Hematopoietic multipotent progenitor cell treated with erythropoietin and hydrocortisone succinate and interleukin-3 and kit ligand, for 15 days (in vitro differentiated cells): ENCODE data around the gene PXT1.
"Not testable (repeated sequence)": the region's sequence is repeated elsewhere in the genome, so short reads cannot be mapped to it uniquely, and the experiment has no call there.

Experiments used
- DNase-seq: peaks from one replicate; pipeline ENCODE4 v3.0.0-alpha.2; 2015; ENCODE audit warnings: low spot score

The PXT1 gene

DNA sequence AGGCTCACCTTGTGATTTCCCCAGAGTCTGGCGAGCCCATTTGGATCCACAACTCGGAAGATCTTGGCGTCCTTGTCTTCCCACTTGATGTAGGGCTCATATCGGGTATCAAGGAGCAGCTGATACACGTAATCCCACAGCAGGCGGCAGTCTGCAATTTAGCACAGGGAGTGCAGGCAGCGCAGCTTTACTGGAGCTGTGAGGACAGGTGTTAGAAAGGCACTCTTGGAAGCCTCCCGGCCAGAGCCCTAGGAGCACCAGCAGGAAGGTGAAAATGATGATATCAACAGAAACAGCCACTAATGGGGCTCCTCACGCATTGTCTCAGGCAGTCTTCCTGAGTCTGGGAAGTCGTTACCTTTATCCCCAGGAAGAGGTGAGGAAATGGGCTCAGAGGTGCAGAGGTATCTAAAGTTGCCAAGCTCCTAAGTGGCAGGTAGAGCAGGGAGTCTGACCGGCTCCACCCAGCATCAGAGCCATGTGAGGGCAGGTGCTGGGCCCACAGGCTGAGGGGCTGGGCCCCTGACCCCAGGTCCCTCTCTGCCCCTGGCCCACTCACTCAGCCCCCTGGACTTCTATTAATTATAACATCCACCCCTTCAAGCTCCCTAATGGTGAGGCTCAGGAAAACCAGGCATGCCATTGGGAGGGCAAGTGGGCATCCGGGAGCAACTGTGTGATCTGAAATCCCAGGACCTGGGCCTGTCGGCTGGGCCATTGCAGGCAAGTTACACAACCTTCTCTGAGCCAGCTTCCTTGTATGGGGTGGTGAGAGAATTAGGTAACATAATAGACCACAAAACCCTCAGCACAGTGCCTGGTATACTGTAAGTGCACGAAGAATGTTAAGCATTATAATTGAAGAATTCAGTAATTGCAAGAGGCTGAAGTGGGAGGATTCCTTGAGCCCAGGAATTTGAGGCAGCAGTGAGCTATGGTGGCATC is 73.5 kb downstream of the PXT1 start:
- DNase-seq, result no peak

DNA sequence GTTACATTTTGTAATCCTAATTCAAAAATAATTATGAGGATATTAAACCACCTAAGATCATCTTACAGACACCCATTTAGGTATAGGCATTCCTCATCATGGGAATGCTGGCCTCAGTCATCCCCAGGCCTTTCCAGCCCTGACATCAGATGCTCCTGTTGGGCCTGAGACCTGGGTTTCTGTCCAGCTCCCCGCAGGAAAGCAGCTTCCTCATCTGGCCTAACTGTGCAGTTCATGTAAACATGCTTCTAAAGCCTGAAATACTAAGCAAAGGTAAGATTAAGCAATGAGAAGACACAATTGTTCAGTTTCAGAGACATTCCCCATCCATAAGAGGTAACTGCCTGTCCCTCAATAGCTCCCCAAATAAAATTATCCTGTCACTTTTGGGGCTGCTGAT is 74.2 kb downstream of the PXT1 start:
- no peak for DNase-seq

DNA sequence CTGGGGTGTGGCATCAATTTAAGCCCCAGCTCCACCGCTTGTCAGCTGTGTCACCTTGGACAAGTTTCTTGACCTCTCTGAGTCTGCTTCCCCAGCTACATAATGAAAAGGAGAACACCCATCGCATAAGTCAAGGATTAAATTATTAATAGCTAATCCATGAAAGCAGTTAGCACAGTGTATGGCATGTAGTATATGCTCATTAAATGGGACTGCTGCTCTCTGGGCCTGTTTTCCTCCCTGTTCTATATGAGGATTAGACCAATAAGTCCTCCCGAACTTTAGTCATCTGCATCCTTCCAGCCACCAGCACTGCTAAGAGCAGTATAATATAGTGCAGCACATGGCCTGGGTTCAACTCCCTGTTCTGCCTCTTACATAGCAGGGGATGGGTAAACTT is 74.9 kb downstream of the PXT1 start:
- DNase-seq, result no peak

DNA sequence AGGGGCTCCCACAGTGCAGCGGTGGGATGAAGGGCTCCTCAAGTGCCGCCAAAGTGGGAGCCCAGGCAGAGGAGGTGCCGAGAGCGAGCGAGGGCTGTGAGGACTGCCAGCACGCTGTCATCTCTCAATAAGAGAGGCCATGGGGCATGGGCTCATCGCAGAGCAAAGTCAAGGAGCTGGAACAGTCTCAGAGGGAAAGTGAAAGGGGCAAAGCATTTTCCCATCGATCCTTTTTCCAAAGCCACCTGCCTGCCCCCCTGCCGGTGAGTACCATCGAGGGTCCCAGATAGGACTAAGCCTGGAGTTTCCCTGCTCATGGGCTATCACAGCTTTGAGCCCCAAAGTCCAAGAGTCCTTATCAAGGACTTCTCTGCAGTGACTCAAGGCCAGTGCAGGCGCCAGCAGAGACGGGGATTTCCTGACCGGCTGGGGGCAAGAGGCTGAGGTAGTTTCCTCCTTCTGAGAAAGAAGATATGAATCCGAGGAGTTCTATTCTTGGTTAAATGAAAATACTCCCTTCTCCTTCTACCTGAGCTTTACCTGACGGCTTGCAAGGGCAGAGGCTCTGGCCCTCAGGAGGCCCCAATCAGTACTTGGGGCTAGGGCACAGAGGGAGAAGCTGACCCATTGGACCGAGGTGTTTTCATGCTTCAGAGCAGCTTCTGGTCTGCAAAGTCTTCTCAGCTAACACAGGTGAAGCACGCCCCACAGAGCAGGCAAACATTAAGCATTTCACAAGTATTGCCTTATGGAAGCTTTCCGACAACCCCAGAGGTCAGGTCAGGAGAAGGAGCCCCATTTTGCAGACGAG is 77.8 kb downstream of the PXT1 start:
- DNase-seq, result no peak

DNA sequence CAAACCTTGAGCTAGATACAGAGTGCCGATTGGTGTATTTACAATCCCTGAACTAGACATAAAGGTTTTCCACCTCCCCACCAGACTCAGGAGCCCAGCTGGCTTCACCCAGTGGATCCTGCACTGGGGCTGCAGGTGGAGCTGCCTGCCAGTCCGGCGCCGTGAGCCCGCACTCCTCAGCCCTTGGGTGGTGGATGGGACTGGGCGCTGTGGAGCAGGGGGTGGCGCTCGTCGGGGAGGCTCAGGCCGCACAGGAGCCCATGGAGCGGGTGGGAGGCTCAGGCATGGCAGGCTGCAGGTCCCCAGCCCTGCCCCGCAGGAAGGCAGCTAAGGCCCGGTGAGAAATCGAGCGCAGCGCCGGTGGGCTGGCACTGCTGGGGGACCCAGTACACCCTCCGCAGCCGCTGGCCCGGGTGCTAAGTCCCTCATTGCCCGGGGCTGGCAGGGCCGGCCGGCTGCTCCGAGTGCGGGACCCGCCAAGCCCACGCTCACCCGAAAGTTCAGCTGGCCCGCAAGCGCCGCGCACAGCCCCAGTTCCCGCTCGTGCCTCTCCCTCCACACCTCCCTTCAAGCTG is 78.5 kb downstream of the PXT1 start:
- DNase-seq, result not testable (repeated sequence)

DNA sequence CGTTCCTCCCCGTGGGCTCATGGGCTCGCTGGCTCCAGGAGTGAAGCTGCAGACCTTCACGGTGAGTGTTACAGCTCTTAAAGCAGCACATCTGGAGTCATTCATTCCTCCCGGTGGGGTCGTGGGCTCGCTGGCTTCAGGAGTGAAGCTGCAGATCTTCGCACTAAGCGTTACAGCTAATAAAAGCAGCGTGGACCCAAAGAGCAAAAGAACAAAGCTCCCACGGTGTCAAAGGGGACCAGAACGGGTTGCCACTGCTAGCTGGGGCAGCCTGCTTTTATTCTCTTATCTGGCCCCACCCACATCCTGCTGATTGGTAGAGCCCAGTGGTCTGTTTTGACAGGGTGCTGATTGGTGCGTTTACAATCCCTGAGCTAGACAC is 79.3 kb downstream of the PXT1 start:
- not testable (repeated sequence) for DNase-seq

DNA sequence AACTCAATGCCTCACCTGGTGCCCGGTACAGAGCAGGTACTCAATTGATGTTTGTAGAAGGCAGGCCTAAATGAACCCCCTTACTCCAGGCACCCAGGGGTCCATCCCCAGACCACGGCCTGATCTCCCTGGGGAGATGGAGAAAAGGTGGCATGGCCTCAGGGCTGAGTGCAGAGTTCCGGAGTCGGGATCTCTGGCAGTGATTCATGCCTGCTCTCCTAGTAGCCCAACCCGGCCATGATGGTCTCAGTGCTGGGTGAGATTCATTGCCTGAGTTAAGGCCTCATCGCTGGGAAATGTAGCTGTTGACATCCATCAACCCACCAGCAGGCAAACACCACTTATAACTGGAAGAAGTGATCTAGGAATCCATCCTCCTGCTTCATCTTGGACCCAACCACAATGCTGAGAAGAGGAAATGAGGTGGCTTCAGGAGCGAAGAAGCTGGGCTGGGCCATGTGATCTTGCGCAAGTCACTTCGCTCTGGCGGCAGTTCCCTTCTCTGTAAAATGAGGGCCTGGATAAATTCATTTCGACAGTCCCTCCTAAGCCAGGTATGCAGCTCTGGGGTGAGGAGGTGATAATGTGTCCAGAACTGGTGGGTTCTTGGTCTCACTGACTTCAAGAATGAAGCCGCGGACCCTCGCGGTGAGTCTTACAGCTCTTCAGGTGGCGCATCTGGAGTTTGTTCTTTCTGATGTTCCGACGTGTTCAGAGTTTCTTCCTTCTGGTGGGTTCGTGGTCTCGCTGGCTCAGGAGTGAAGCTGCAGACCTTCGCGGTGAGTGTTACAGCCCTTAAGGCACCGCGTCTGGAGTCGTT is 79.9 kb downstream of the PXT1 start:
- no peak for DNase-seq

DNA sequence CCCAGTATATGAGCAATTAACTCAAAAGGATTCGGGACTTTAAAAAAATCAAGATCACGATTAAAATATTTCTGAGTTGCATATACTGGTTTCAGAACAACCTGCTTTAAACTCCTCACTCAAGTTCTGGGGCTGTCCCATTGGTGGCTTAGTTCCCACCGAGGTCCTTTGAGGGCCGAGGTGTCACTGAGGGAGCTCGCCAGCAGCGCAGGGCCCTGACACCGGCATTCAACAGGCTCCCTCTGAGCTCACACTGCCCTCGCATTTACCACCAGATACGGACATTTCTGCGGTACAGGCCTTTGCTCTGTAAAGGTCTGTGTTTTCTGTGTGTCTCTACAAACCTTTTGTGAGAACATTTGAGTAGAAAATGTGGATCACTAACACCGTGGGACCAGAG is 81.6 kb downstream of the PXT1 start:
- DNase-seq, result no peak

DNA sequence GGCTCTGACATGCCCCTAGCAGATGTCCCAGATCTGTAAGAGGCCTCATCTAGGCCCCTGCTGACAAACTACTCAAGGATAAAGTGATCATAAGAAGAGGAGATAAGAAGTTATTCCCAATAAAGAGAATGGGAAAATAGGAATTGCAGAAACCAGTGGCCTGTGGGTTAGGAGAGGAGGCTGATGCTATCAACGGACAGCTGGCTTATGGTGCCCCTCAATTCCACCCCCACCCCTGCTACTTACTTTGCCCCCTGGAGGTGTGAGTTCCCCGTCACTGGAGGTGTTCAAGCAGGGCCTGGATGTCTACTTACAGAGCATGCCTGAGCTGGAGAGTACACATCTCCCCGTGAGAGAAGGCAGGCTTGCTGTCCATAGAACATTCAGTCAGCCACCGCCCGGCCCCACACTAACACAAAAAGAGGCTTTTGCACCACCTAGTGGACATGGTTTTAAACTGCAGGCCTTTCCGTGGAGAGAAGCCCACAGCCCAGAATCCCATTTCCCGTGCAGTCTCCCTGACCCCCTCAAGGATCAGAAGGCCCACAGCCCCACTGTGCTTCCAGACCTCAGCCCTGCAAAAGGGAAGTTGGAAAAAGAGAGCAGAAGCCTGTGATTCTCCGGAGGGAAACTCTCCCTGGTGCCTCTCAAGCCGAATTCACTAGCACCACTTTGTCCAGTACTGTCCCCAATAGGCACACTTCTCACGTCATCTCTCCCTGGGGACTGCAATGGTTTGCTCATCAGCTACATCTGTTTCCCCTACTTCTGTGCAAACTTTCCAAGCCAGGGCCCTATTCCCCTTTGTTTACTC is 82.2 kb downstream of the PXT1 start:
- DNase-seq, result peak; percentile 87

DNA sequence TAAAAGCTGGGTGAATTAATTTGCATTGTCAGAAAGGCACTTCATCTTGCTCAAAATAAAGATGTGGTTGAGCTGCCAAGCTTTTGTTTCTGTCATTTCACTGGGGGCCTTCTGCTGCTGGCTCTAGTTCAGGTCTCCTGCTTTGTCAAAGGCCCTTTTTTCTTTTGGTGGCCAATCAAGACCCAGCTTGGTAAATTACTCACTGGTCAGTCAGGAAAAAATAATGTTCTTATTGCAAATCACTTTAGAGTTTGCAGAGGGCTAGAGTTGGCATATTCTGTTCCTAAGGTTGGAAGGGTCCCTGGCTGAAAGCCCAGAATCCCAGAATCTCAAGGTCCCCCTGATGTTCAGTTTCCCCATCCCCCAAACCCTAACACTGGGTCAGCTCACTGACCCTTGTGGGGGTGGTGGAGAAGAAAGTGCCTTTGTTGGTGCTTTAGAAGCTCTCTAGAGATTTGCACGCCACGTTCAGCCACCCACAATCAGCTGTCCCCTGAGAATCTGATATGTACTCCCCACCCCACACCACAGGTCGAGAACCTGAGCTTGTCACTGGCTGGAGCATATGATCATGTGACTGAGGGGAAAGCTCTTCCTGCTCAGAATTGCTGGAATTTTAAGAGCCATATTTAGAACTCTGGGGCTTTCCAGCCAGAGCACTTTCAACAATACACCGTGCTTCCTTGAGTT is 84.3 kb downstream of the PXT1 start:
- DNase-seq, result no peak

DNA sequence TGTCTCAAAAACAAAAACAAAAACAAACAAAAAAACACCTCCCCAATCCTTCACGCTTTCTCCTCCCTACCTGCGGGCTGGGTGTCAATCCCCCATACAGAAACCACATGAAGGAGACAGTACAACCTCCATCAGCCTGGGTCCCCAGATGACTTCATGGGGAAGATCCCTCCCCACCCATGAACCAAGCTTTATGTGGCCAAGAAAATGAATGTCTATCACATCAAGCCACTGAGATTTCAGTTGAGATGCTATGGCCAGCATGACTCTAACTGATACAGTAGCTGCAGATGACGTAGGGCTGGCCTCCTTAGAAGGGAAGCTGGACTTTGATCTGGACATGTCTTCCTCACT is 84.8 kb downstream of the PXT1 start:
- DNase-seq, result no peak

DNA sequence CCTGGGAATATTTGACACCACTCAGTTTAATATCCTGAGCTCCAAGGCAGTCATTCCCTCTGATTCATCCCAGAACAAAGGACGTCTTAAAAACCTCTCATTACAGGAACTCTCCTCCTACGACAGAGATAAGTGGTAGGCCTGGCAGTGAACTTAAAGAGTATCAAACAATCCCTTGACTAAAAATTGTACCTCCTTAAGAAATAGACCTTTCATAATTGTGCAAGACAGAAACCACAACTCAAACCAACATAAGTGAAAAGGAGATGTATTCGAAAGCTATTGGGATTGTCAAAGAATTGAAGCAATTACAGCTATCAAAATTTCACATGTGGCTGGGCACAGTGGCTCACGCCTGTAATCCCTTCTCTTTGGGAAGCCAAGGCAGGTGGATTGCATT is 86.8 kb downstream of the PXT1 start:
- DNase-seq, result no peak

DNA sequence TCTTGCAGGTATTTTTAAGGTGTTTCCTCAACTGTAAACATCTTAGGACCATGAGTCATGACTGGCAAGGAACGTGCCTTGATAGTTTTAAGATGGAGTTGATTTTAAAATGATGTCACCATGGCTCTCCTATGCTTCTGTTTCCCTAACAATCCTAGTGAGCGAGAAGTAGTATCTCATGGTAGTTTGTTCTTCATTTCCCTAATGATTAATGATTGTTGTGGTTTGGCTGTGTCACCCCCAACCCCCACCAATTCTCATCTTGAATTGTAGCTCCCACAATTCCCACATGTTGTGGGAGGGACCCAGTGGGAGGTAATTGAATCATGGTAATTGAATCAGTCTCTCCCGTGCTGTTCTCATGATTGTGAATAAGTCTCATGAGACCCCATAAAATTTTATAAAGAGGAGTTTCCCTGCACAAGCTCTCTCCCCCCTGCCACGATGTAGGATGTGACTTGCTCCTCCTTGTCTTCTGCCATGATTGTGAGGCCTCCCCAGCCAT is 89.2 kb downstream of the PXT1 start:
- DNase-seq, result no peak

DNA sequence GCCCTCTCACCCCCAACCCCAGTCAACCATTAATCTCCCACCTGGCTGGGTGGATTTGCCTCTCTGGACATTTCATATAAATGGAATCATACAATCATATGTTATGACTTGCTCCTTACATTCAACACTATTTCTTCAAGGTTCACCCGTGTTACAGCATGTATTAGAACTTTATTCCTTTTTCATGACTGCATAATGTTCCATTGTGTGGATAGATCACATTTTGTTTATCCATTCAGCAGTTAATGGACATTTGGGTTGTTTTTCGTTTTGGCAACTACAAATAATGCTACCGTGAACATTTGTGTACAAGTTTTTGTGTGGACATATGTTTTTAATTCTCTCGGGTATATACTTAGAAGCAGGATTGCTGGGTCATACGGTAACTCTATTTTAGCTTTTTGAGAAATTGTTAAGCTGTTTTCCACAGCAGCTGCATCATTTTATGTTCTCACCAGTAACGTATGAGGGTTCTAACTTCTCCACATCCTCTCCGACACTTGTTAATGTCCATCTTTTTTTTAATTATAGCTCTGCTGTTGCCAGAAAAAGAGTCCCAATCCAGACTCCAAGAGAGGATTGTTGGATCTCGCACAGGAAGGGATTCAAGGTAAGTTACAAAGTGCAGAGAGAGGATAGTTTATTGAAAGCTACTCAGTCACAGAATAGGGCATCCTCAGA is 90.0 kb downstream of the PXT1 start:
- no peak for DNase-seq

DNA sequence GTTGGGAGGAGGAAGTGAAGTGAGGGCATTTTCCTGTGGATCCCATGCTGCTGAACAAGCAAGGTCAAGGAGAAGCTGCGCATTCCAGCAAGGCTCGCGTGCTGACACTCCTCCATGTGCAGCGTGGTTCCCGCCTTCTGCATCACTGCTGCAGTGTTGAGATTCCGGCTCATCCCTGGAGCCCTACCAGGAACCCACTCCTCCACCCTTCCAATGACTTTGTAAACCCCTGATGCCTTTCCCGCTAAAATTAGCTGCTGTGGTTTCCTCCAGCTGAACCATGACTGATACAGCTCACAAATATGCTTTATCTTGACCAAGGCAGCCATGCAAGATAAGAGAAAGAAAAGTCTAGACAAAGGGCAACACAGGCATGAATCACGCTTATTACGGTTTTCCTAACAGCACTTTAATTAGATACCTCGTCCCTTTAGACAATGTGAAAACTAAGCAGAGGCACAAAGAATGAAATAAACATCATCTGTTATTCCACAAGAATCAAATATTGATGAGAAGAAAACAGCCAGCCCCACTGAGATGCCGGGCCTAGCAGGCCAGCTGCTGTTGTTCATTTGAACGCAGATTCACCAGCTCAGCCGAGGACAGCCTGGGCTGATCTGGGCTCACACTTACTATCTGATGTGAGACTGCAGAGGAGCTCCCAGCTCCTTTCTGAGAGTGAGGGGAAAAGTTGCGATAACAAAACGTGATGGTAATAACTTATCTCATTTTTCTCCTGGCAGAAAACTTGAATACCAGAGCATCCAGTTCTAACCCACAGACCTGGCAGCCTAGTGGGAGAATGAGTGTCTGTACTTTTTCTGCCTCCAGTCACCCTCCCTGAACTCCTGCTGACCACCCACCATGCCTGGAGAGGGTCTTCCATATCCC is 91.7 kb downstream of the PXT1 start:
- DNase-seq, result peak; percentile 61

DNA sequence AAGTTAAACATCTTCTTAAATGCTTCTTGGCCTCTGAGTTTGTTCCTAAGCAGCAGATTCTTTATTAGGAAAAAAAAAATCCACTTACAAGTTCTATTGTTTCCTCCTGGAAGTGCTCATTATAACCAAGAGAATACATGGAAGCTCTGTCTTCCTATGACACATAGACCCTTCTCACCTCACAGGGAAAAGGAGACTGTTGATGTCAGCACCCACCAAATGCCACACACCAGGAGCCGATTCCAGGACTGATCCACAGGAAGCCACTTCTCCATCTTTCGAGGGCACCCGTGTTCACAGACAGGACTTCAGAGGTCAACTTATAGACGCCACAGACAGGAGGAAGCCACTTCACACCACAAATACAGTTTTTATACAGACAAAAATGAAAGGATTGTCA is 92.6 kb downstream of the PXT1 start:
- DNase-seq, result no peak

DNA sequence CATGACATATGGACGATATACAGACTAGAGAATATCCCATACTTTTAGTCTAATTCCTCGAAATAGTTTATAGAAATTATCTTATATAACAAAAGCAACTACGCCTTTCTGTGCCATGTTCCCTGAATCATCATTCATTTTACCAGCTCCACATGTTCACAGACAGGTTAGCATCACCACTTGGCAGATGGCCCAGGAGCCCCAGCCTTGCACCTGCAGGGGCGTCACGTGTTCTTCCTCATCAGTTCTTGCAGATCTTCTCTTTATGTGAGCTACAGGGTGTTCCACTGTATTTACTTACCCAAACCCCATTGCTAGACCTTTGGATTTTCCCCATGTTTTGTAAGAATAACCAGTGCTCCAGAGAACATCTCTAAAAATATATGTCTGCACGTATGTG is 93.4 kb downstream of the PXT1 start:
- peak; percentile 76 for DNase-seq

DNA sequence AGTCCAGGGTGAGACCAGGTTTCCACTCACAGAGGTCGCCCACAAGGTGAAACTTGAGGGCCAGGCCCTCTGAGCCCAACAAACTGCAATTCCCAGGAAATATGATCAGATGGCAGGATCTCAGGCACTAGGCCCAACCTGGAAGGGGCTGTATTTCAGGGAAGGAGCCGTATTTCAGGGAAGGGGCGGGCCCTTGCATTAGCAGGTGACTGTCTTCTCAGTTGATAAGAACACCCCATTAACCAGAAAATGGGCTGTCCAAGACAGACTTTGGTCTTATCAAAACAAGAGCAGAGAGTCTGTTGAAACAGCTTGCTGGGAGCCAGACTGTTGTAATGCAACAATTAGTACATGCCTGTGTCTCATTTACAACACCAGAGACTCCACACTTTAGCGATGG is 95.0 kb downstream of the PXT1 start:
- peak; percentile 93 for DNase-seq
